A673 (cell line): ENCODE data around the gene SNRPB. TPM values are rescaled to one million over a fixed set of nuclear protein-coding genes. Genes with fewer than 3 reads are reported as not detected.

ENCODE experiments used
- BruUV-seq: library from RNA; stranded (reverse); fragments of 400-500 nt; replicated peaks from 2 replicates; lab custom pipeline; 2021; lab: Mats Ljungman, UMichigan
- CTCF ChIA-PET: fragments of 300-600 bp; sonication (Branson Sonifier 250); formaldehyde crosslinking; loops from one replicate; lab custom pipeline; 2022; ENCODE audit warnings: antibody characterized with exemption; lab: Charles Lee
- POLR2A ChIA-PET: fragments of 300-600 bp; sonication (Branson Sonifier 250); formaldehyde crosslinking; loops from one replicate; lab custom pipeline; 2022; ENCODE audit warnings: antibody characterized with exemption; ENCODE audit not compliant: low non-redundant PET; lab: Charles Lee
- DNase-seq: peaks from one replicate; pipeline ENCODE4 v3.0.0-alpha.2; 2015; ENCODE audit warnings: low spot score
- H3K27ac ChIP-seq: fragments of 200-600 bp; sonication (generic); 2 replicates; pipeline ENCODE4 v1.5.1; 2016; ENCODE audit warnings: mixed run types, low read depth, mild to moderate bottlenecking, mixed read lengths, antibody characterized with exemption, low read length; ENCODE audit not compliant: poor library complexity, severe bottlenecking
- H3K27me3 ChIP-seq: fragments of 200-600 bp; sonication (generic); replicated peaks from 2 replicates; pipeline ENCODE4 v1.6.1; 2017; ENCODE audit warnings: mixed run types, low read depth, mild to moderate bottlenecking, mixed read lengths, antibody characterized with exemption, low read length; ENCODE audit not compliant: insufficient read depth, poor library complexity
- H3K36me3 ChIP-seq: fragments of 200-600 bp; sonication (generic); 2 replicates; pipeline ENCODE4 v1.6.1; 2016; ENCODE audit warnings: mixed run types, mild to moderate bottlenecking, mixed read lengths, antibody characterized with exemption, low read length; ENCODE audit not compliant: insufficient read depth, poor library complexity, severe bottlenecking
- H3K4me1 ChIP-seq: fragments of 200-600 bp; sonication (generic); 2 replicates; pipeline ENCODE4 v1.6.1; 2017; ENCODE audit warnings: mixed run types, mild to moderate bottlenecking, mixed read lengths, antibody characterized with exemption, low read length; ENCODE audit not compliant: insufficient read depth, poor library complexity, severe bottlenecking
- H3K4me3 ChIP-seq: fragments of 200-600 bp; sonication (generic); 2 replicates; pipeline ENCODE4 v1.5.1; 2016; ENCODE audit warnings: low read depth, mixed run types, mild to moderate bottlenecking, mixed read lengths, low read length; ENCODE audit not compliant: poor library complexity, severe bottlenecking
- H3K9me3 ChIP-seq: fragments of 200-600 bp; sonication (generic); 2 replicates; pipeline ENCODE4 v1.6.1; 2016; ENCODE audit warnings: mixed run types, low read depth, mild to moderate bottlenecking, mixed read lengths, antibody characterized with exemption, low read length; ENCODE audit not compliant: poor library complexity, severe bottlenecking
- EZH2 ChIP-seq: fragments of 200-600 bp; sonication (generic); IDR thresholded peaks from 2 replicates; pipeline ENCODE4 v1.6.1; 2017; ENCODE audit warnings: borderline replicate concordance, low read depth, mild to moderate bottlenecking, mixed read lengths, antibody characterized with exemption, low read length; ENCODE audit not compliant: poor library complexity, severe bottlenecking
- intact Hi-C: fragments of 100-400 bp; cut with micrococcal nuclease; formaldehyde crosslinking; loops from one replicate; pipeline ENCODE4 v1.10.0; 2022; ENCODE audit not compliant: unreplicated experiment
- total RNA-seq: library from RNA; stranded (reverse); gene quantifications from 2 replicates; pipeline ENCODE4 v1.2.3, GENCODE V29; 2021
- TF ChIP-seq, protein P1 (sequence below): fragments of 300-800, 200-600 bp; sonication (generic); conservative IDR thresholded peaks from 2 replicates; pipeline ENCODE4 v1.5.1; 2017; ENCODE audit warnings: low read depth, mild to moderate bottlenecking, antibody characterized with exemption, low read length, moderate library complexity, mixed read lengths

The SNRPB gene
- total RNA-seq, 1 experiment from 2014 or later = 522 TPM

GRCh38 chr20:2480381-2480780, 9.8 kb upstream of the SNRPB start:
- H3K4me3 ChIP-seq = no peak overlapping the region
- H3K27me3 ChIP-seq = no peaks in the 10 kb centered on the region
- H3K27ac ChIP-seq = no peak overlapping the region
- no TSS peak for BruUV-seq
- H3K36me3 ChIP-seq = peaks cover 34% of the 10 kb centered on the region
- CTCF ChIA-PET = no interaction called here
- intact Hi-C loops = no loop called here
- no peaks in the 10 kb centered on the region for H3K9me3 ChIP-seq
- no peak for DNase-seq
- no peak for TF ChIP-seq EZH2
- TF ChIP-seq, protein P1, sequence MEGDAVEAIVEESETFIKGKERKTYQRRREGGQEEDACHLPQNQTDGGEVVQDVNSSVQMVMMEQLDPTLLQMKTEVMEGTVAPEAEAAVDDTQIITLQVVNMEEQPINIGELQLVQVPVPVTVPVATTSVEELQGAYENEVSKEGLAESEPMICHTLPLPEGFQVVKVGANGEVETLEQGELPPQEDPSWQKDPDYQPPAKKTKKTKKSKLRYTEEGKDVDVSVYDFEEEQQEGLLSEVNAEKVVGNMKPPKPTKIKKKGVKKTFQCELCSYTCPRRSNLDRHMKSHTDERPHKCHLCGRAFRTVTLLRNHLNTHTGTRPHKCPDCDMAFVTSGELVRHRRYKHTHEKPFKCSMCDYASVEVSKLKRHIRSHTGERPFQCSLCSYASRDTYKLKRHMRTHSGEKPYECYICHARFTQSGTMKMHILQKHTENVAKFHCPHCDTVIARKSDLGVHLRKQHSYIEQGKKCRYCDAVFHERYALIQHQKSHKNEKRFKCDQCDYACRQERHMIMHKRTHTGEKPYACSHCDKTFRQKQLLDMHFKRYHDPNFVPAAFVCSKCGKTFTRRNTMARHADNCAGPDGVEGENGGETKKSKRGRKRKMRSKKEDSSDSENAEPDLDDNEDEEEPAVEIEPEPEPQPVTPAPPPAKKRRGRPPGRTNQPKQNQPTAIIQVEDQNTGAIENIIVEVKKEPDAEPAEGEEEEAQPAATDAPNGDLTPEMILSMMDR = no peak
- POLR2A ChIA-PET = no interaction called here
- no peaks in the 10 kb centered on the region for H3K4me1 ChIP-seq

DNA sequence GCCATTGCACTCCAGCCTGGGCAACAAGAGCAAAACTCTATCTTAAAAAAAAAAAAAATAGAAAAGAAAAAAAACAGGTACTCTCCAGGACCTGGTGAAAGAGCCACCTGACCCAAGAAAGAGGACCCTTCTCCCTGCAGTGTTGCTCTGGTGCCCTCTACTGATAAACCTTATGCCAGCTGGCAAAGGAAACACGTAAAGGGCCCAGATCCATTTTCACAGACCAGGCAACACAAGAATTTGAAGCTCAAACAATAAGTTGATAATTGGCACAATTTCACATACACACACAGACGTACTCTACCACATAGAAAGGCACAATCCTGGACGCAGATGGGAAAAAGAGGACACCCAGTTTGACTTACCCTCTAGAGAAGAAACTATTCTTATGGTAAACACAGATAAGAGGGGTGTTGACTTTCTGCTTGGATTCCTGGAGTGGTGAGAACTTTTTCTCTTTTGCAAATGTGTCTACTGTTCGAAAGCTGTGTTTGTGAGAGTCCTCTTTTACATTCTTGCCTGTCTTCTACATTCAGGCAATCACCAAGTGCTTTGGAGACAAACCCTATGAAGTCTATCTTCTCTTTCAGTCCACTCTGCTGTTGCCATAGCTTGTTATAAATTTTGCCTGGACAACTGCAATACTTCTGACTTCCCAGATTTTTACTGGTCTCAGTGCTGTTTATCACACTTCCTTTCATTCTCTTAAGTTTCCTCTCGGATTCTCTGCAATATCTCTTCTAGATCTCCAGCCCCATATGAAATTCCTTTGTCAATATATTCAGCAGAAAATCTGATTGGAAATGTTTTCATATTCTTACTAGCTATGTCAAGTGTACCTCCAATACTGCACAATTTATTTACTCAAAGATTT, 6.4 kb upstream of the SNRPB start:
- Histone ChIP-seq H3K4me1 (no peaks in the 10 kb centered on the region), H3K27ac (no peak overlapping the region), H3K36me3 (peaks cover 7% of the 10 kb centered on the region), H3K4me3 (no peak overlapping the region), H3K27me3 (no peaks in the 10 kb centered on the region), H3K9me3 (no peaks in the 10 kb centered on the region)
- BruUV-seq = no TSS peak
- intact Hi-C loops = no loop called here
- ChIA-PET POLR2A (no interaction called here), CTCF (no interaction called here)
- TF ChIP-seq, protein P1 = peak; percentile 26; the same call in 1 of the 2 replicates
- no peak for TF ChIP-seq EZH2
- no peak for DNase-seq

GRCh38 chr20:2475850-2476741, 5.5 kb upstream of the SNRPB start:
- intact Hi-C loops = no loop called here
- CTCF ChIA-PET = no interaction called here

More at GRCh38 chr20:2475850-2476741, 5.5 kb upstream of the SNRPB start:
- Histone ChIP-seq H3K36me3 (peaks cover 6% of the 10 kb centered on the region), H3K4me1 (no peaks in the 10 kb centered on the region), H3K9me3 (no peaks in the 10 kb centered on the region), H3K27ac (no peak overlapping the region), H3K4me3 (no peak overlapping the region), H3K27me3 (no peaks in the 10 kb centered on the region)
- TF ChIP-seq, protein P1 = no peak
- no peak for TF ChIP-seq EZH2
- POLR2A ChIA-PET = no interaction called here
- no TSS peak for BruUV-seq
- no peak for DNase-seq
